ENCODE results near the gene NPBWR2. TPM values are rescaled to one million over a fixed set of nuclear protein-coding genes. Genes with fewer than 3 reads are reported as not detected.

The NPBWR2 gene
- polyA plus RNA-seq, 1 donor from 2014 or later, result not detected

DNA sequence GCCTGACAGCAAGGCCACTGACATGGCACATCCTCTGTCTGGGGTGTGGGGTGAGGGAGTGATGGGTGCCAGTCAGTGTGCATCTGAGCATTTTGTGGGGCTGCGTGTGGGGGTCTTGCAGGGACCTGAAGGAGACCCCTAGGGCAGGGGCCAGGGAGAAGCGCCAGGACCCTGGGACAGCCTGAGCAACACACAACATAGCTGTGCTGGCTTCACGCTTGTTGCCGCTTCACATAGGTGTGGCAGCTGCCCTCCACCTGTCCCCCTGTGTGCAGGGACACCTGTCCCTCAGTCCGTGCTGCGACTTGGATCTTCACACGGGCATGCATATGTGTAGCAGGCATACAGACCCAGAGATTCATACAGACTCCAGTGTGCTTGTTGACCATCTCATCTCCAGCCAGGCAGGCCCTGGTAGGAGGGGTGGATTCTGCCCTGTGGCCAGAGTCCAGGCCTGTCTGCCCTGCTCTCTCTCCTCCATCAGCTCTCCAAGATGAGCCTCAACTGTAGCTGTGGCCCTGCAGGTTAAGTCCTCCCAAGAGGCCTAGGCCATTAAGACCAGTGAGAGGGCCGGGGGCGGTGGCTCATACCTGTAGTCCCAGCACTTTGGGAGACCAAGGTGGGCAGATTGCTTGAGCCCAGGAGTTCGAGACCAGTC is 3.2 kb upstream of the NPBWR2 start:
- no peak overlapping the region for H3K27ac ChIP-seq (ENCODE audit: low read length)
- no peaks in the 10 kb centered on the region for H3K79me2 ChIP-seq (replicated peaks; ENCODE audit: insufficient read depth, low read length)
- no peak overlapping the region for H3K4me2 ChIP-seq (ENCODE audit: low read length)
- no peak overlapping the region for H2AFZ ChIP-seq (ENCODE audit: low read depth, low read length)
- H3K9ac ChIP-seq (ENCODE audit: low read length), result no peak overlapping the region
- H3K36me3 ChIP-seq (ENCODE audit: insufficient read depth, low read length), result no peaks in the 10 kb centered on the region
- no peaks in the 10 kb centered on the region for H3F3A ChIP-seq (ENCODE audit: insufficient read depth, low read length, poor library complexity, severe bottlenecking)
- H4K20me1 ChIP-seq (ENCODE audit: insufficient read depth), result no peaks in the 10 kb centered on the region
- H3K9me3 ChIP-seq (ENCODE audit: low read length), result no peaks in the 10 kb centered on the region
- no peaks in the 10 kb centered on the region for H3K27me3 ChIP-seq (ENCODE audit: insufficient read depth, low read depth, low read length)
- TF ChIP-seq EP300 (conservative IDR thresholded peaks at IDR 0.05; ENCODE audit: poor library complexity, severe bottlenecking) (no peak), TAF1 (IDR thresholded peaks at IDR 0.05; ENCODE audit: low read depth) (no peak), MXI1 (conservative IDR thresholded peaks at IDR 0.05; ENCODE audit: poor library complexity, severe bottlenecking) (no peak), EZH2 (IDR thresholded peaks at IDR 0.05; ENCODE audit: borderline replicate concordance, insufficient read depth, low read length, poor library complexity, severe bottlenecking) (no peak), POLR2AphosphoS5 (IDR thresholded peaks at IDR 0.05) (no peak), REST (IDR thresholded peaks at IDR 0.05; ENCODE audit: borderline replicate concordance) (no peak), SMC3 (conservative IDR thresholded peaks at IDR 0.05; ENCODE audit: poor library complexity) (no peak), RAD21 (conservative IDR thresholded peaks at IDR 0.05) (no peak), CTCF (IDR thresholded peaks at IDR 0.05; ENCODE audit: poor library complexity, severe bottlenecking) (no peak)
- no peak overlapping the region for H3K4me3 ChIP-seq (ENCODE audit: low read length)
- no peaks in the 10 kb centered on the region for H3K9me2 ChIP-seq (ENCODE audit: insufficient read depth, low read length)

GRCh38 chr20:64109831-64110391 is 2.5 kb upstream of the NPBWR2 start:
- Histone ChIP-seq H3F3A (ENCODE audit: insufficient read depth, low read length, poor library complexity, severe bottlenecking) (no peaks in the 10 kb centered on the region), H3K79me2 (replicated peaks; ENCODE audit: insufficient read depth, low read length) (no peaks in the 10 kb centered on the region), H4K20me1 (ENCODE audit: insufficient read depth) (no peaks in the 10 kb centered on the region), H3K27me3 (ENCODE audit: insufficient read depth, low read depth, low read length) (no peaks in the 10 kb centered on the region), H3K27ac (ENCODE audit: low read length) (no peak overlapping the region), H3K9ac (ENCODE audit: low read length) (no peak overlapping the region), H3K36me3 (ENCODE audit: insufficient read depth, low read length) (no peaks in the 10 kb centered on the region), H3K4me2 (ENCODE audit: low read length) (no peak overlapping the region), H3K9me2 (ENCODE audit: insufficient read depth, low read length) (no peaks in the 10 kb centered on the region), H3K9me3 (ENCODE audit: low read length) (no peaks in the 10 kb centered on the region), H2AFZ (ENCODE audit: low read depth, low read length) (no peak overlapping the region), H3K4me3 (ENCODE audit: low read length) (no peak overlapping the region)
- TF ChIP-seq POLR2AphosphoS5 (IDR thresholded peaks at IDR 0.05) (no peak), RAD21 (conservative IDR thresholded peaks at IDR 0.05) (no peak), EZH2 (IDR thresholded peaks at IDR 0.05; ENCODE audit: borderline replicate concordance, insufficient read depth, low read length, poor library complexity, severe bottlenecking) (no peak), SMC3 (conservative IDR thresholded peaks at IDR 0.05; ENCODE audit: poor library complexity) (no peak), MXI1 (conservative IDR thresholded peaks at IDR 0.05; ENCODE audit: poor library complexity, severe bottlenecking) (no peak), CTCF (IDR thresholded peaks at IDR 0.05; ENCODE audit: poor library complexity, severe bottlenecking) (no peak), EP300 (conservative IDR thresholded peaks at IDR 0.05; ENCODE audit: poor library complexity, severe bottlenecking) (no peak), REST (IDR thresholded peaks at IDR 0.05; ENCODE audit: borderline replicate concordance) (no peak), TAF1 (IDR thresholded peaks at IDR 0.05; ENCODE audit: low read depth) (no peak)

Data from neural cell (in vitro differentiated cells).